Colon (tissue), 2 donors: ENCODE data around the gene HSDL1.

Experiments used
- FAIRE-seq: peaks from 2 replicates; lab custom pipeline; 2012; peaks lifted over from hg19 to GRCh38; lab: Jason Lieb, UNC
- donor health status: control.
- donor health status: control.

Gene HSDL1

DNA sequence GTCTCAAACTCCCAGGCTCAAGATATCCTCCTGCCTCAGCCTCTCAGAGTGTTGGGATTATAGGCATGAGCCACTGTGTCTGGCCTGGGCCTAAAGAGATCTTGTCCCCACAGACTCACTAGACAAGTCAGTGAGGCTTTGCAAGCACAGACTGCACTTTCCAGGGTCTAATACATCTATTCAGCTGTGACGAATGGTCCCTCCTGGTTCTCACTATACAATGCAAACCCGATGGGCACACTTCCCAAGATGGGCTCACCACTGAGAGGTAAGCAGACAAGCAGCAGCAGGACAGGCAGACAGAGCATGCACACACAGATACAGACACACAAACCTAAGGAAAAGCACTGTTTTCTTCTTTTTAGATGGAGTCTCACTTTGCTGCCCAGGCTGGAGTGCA, 37.1 kb downstream of the HSDL1 start:
- FAIRE-seq = no peak

DNA sequence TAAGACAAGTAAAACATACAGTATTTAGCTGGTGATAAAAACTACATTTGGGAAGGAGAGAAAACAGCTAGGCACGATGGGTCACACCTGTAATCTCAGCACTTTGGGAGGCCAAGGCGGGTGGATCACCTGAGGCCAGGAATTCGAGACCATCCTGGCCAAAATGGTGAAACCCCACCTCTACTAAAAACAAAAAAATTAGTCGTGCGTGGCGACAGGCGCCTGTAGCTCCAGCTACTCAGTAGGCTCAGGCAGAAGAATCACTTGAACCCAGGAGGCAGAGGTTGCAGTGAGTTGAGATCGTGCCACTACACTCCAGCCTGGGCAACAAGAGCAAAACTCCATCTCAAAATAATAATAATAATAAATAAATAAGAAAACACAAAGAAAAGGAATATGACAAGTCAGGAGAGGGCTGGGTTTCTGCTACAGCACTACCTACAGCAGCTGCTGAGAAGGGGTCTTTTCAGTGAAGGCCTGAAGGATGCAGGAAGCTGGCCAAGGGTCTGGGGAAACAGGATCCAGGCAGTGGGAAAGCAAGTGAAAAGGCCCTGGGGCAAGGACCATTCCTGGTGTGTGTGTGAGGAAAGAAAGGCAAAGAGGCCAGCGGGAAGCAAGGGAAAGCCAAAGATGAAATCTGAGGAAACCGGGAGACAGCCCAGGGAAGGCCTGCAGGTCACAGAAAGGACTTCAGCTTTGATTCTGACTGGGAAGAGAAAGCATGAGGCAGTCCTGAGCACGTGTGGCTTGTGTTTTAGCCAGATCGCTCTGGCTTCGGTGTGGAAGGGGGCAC, 38.8 kb downstream of the HSDL1 start:
- no peak for FAIRE-seq

DNA sequence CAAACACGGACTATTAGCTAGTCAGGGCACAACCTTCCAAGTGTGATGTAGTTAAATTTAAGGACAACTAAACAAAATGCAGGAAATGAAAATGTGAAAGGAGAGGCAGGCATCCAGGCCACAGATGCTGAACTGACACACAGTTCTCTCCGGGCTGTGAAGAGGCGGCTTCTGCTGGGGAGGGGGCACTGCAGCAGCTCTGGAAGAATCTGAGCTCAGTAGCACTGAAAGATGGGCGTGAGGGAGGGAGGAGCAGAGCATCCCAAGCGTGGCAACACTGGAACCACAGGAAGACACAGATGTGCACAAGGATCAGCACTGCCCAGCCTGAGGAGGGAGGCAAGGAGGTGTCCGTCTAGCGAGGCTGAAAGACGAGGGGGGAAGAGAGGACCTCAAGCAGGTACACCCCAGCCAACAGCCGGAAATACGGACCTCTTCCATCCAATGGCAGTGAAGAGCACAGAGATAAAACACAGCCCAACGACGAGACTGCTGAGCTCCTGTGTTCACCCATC, 39.6 kb downstream of the HSDL1 start:
- FAIRE-seq = no peak

DNA sequence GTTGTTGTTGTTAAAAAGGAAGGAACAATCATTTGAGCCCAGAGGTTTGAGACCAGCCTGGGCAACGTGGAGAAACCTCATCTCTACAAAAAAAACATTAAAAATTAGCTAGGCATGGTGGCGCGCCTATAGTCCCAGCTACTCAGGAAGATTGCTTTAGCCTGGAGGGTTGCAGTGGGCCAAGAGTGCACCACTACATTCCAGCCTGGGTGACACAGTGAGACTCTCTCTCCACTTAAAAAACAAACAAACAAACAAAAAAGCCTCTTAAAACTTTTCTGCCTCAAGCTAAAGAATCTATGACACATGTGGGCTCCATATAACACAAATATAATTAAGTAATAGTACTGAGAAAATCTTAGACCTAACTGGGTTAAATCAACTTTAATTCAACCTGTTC, 40.7 kb downstream of the HSDL1 start:
- FAIRE-seq = no peak

DNA sequence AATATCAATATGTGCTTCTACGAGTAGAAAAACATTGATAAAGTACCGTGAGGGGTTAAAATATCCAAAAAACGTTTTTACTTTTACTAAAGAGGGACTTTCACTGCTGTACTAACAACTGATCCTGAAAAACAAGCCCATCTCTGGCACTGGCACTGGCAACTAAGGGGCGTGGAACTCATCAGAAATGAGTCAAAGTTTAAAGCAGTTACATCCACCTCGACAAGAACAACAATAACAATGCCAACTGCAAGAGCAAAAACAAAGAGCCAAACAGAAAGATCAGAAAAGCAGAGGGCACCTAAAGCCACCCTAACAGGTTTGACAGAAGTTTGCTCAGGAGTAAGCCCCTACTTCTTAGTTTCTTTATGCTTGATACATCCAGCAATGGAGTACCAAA, 41.3 kb downstream of the HSDL1 start:
- no peak for FAIRE-seq

DNA sequence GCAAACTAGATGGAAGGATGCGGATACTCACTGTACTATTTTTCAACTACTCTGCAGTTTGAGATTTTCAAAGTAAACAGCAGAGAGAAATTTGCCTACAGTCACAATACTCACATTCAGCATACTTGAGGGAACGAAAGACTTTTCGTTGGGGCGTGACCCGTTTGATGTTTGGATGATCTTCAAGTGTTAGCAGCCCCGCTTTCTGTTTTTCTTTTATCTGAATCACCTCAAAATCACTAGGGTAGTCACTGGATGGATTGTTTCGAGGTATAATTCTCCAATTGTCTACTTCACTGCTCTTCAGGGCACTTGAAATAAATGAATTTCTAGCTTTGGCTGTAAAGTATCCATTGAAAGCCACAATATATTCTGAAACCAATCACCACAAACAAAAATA, 46.0 kb downstream of the HSDL1 start:
- no peak for FAIRE-seq

DNA sequence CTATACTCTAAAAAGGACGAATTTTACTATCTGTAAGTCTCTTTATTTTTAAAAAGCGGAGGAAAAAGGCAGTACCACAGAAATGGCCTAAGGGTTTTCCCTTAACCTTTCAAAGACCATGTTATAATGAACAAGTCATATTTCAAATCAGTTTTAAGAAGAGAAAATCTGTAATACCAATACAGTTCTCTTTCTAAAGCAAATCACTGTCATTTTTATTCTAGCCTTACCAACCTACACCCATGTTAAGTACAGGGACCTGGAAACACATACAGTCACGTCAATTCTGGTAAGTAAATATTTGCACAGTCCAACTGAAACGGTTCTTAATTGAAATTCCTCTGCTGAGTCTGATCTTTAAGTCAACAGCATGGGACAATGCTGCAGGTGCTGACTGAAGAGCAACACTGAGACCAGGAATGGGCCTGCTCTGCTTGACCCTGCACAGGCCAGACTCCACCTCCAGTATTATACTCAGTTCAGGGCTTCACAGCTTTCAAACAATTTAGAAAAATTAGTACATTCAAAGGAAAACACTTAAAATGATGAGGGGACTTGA, 48.5 kb downstream of the HSDL1 start:
- FAIRE-seq = no peak

DNA sequence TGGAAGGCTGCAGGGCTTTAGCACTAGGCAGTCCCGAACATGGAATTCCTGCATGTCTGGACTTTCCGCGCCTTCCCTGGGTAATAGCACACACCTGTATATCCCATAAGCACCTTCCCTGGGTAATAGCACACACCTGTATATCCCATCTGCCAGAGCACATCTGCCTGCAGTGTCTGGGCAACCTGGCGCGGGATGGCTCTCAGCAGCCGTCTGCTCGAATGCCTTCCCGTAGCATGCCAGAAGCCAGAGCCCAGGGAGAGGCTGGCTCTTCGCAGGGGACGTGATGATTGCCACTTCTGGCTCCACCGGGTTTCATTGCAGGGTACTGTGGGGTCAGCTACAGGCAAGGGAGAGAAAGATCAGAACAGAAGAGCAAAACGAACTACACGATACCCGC, 49.5 kb downstream of the HSDL1 start:
- no peak for FAIRE-seq

DNA sequence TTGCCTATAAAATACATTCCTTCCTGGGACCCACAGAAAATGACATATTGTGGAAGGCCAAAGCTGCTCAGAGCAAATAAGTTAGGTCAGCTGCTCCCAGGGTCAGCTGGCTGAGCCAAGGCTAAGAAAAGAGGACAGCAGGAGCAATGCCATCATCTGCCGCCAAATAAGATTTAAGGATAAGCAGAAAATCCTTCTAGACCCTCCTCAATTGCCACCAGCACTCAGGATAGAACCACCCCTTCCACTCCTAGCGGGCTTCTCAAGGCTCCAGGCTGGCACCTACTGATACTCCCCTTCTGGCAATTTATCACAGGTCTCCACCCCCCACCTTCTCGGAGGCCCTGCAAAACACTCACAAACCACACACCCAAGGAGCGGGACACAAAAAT, 51.1 kb downstream of the HSDL1 start:
- FAIRE-seq = no peak

DNA sequence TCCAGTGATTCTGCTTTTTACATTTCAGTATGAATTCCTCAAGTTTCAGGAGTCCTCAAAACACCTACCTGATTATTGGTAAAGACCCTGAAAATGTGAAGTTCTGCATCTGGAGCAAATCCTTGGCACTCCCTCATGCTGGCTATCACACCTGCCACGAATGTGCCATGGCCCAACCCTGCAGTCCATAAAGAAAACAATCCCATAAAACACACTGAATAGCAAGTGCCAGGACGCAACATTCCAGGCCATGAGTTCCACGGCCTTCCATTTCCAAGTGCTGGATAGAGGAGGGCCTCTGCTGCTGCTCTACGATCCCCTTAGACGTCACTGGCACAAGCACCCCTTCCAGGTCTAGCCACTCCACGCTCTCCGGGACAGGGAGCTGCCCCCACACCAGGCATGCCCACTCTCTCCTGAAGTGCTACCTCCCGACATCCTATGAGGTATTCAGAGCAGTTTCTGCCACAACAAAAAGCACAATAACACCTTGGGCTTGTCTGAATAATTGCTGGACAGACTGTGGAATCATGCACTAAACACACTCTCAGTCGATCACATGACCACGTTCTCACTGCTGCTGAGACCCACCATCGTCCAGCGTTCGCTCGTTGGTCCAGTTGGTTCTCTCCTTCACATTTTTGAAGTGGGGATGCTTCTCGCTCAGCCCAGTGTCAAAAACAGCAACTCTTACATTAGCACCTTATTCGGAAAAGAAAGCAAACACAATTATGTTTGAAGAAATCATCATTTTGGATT, 51.7 kb downstream of the HSDL1 start:
- no peak for FAIRE-seq

DNA sequence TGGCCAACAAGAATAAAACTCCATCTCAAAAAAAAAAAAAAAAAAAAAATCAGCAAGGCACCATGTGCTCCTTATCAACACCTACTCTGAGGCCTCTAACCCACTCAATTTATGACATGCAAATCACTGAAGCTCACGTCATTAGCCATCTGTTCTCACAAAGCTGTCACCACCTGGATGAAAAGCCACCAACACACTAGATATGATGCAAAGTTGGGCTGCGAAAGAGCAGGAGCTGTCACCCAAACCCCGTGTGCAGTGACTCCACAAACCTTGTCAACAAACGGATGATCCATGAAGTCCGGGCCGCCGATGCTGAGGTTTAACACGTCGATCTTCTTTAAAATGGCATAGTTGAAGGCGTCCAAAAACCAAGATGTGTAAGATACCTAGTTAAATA, 53.5 kb downstream of the HSDL1 start:
- no peak for FAIRE-seq

DNA sequence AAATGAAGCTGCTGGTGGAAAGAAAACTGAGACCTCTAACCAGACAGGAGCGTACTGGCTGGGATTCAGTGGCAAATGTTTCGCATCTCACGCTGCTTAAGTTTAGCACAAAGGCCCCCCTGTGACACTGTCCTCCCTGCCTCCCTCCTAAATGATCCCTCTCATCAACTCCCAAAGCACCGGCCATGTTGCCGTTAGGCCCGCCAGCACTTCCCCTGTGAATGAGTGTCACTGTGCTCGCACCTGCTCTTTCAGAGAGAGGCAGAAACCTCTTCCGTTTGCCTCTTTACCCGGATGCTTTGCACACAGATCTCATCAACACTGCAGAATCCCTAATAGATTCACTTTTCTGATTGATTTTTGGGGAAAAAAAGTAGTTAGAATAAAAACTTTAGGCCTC, 54.8 kb downstream of the HSDL1 start:
- no peak for FAIRE-seq

DNA sequence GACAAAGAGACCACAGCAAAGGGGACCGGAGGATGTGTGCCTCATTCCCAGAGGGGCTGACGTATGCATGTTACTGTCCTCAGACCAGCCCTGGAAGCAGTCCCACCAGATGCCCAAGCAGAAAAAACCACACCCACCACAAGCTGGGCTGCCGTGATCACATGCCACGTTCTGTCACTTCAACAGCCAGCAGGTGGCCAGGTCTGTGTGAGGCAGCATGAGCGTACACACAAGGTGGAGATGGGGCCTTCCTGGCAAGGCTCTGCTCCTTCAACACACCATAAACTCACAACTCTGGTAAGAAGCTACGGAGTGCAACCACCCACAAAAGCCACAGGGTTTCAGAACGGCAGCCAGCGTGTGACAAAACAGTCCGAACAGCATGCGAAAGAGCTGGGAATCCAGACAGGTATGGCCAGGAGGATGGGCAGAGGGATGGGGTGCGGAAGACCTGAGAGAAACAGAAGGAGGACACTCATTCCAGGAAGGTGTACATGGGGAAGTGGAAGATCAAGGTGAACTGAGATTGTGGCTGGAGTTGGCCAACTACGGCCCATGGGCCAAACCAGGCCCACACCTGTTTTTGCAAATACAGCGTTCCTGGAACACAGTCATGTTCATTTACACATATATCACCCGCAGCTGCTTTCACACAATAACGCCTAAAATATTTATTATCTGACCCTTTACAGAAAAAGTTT, 56.1 kb downstream of the HSDL1 start:
- FAIRE-seq = no peak

DNA sequence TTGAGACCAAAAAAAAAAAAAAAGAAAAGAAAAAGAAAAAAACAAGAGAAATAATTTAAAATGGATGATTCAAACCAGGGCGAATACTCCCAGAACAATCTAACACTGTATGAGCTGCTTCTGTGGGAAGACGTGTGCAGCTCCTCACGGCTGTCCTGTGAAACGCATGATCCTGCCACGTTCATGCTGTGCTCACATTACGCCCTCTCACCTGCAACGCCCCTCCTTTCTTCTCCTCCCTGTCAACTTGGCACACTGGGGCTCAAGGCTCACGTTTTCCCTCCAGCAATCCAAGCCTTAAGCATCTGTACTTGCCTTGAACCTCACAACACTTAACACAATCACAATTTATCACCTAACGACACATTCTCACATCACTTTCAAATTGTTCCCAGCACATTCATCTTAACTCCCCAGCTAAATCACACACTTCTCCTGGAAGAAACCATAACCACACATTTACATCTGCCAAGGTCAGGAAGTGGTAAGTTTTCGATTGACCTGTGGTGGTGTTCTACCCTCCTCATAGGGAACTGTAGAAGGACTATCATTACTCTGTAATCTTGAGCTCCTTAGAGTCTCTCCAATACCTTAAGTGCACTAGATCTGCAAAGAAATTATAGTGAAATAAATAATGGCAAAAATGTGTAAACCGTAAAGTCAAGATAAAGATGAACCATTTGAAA, 57.4 kb downstream of the HSDL1 start:
- FAIRE-seq = no peak

DNA sequence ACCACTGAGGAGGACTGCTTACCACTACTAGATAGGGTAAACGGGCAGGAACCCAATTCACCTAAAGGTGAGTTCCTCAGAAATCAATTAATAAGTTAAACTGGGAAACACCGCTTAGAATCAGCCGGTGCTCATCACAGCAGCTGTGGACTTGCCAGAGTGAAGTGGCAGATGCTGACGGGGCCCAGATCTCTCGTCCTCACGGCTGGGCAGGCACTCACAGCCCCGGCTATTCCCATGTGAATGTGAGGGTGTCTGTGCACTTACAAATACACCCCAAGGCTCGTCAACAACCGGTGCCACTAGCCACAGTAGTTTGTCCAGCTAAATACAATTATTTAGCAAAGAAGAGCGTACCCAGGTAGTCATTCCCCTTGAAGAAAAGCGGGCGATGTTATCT, 58.0 kb downstream of the HSDL1 start:
- FAIRE-seq = no peak

DNA sequence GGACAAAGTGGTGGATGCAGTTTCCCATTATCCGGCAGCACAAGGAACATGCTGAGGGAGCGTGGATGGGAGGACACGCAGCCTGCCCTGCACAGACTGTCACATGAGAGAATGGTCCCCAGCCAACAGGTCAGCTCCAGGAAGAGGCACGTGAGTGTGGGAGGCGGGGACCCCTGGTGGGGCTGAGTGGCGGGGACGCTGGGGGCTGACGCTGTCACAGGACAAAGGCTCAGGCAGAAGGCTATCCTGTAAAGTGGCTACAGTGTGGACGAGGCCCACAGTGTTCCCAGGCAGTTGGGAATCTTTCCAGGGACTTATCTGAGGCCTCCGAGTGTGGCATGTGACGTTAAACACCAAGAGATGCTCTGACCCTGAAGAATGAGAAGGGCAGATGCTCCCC, 58.6 kb downstream of the HSDL1 start:
- no peak for FAIRE-seq

DNA sequence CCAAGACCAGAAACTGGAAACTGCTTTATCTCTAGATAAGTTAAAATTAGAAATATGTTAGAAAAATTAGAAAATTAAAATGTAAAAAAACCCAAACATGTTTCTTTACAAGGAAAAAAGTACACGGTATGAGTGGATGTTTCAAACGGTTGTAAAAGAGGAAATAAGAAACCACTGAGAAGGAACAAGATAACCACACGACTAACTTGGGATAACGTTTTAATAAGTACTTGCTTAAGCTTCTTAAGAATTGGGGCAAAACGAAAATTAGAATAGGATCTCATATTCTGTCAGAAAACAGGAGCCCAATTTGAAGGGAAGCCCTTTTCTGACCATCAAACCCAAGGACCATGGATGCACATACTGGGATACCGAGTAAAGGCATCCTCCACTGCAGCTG, 59.2 kb downstream of the HSDL1 start:
- no peak for FAIRE-seq

DNA sequence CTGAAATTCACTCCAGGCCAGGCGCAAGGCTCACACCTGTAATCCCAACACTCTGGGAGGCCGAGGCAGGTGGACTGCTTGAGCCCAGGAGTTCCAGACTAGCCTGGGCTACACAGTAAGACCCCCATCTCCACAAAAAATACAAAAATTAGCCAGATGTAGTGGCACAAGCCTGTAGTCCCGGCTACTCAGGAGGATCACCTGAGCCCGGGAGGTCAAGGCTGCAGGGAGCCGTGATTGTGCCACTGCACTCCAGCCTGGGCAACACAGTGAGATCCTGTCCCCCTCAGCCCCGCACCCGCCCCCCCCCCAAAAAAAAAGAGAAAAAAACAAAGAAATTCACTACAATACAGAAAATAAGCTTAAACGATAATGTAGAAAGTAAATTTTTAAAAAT, 59.7 kb downstream of the HSDL1 start:
- no peak for FAIRE-seq

DNA sequence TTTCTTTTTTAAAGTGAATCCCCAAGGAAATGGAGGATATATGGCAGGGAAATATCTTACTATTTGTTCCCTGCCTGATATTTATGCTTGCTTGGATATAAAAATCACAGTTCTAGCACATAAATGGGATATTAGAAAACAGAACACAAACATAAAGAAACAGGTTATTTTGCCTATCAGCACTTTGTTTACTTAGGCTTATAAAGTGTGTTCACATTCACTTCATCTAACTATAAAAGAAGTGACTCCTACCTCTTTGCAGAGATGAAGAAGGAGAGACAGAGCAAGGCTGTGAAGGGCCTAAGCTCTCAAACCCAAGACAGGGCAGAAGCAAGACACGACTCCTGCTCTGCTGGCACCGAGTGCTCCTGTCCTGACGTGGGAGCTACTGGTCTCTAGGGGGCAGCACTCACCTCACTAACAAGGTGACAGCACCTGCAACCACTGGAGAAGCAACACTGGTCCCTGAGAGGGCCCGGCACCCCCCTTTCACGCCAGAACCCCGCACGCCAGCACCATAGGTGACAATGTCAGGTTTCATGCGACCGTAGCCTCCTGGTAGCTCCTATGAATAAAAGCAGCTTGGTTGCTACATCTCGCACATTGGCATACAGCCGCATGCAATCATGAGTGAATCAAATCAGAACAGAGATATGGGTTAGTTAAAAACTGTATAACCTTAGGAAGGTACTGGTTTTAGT, 60.3 kb downstream of the HSDL1 start:
- no peak for FAIRE-seq

DNA sequence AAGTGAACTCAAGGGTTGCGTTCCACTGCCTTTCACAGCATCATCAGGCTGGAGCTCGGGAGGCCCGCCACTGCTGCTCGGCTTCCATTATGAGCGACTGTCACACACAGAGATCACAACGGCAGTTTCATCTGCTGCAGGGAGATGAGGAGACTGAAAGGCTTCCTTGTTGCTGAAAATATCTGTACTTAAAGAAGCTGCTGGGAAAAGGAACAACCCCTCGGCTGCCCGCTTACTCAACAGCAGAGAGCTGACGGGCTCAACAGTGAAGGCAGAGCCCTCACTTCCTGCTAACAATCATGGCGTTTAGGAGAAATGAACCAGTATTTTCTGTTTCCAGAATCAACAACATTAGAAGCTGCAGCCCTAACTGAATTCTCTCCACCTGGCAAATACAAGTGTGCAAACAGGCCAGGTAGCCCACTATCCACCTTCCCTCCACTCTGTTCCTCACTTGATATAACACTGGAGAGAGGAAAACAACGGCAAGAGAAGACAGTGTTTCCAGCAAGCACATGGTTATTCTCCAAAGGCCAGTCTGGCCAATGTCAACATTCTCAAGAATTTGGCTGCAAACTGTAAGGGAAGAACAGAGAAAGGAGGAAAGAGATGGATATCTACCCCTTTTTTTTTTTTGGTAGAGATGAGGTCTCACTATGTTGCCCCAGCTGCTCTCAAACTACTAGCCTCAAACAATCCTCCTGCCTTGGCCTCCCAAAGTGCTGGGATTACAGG, 62.0 kb downstream of the HSDL1 start:
- FAIRE-seq = no peak

DNA sequence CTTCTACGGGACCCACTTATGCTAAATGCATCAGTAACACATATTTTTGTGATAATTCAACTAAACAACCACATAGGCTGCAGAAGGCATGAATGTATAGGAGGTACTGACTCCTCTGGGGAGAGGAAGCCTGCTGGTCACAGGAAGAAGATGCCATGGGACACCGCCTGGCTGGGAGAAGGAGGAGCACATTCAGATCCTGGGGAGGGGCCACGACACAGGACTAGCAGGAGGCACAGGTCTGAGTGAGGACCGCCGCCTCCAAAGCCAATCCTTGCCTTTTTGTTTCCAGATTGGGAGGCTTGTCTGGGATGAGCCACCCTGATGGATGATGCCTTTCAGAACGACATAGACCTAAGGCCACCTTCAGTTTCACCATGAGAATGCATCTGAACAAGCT, 62.9 kb downstream of the HSDL1 start:
- FAIRE-seq = no peak
